ACC112 (cell line): ENCODE measurements around the gene KLHDC7B.

ENCODE experiments used
- H2AFZ ChIP-seq: fragments of 200-600 bp; sonication (generic); one replicate; pipeline ENCODE4 v1.6.0; 2017; ENCODE audit warnings: antibody characterized with exemption, low read length; ENCODE audit not compliant: unreplicated experiment
- H3K27ac ChIP-seq: fragments of 200-600 bp; sonication (generic); 2 replicates; pipeline ENCODE4 v1.5.1; 2014; ENCODE audit warnings: low read depth, mild to moderate bottlenecking, antibody characterized with exemption, low read length, moderate library complexity
- H3K27me3 ChIP-seq: fragments of 200-600 bp; sonication (generic); 2 replicates; pipeline ENCODE4 v1.6.1; 2014; ENCODE audit warnings: mild to moderate bottlenecking, antibody characterized with exemption, low read length, moderate library complexity, mixed read lengths; ENCODE audit not compliant: insufficient read depth
- H3K36me3 ChIP-seq: fragments of 200-600 bp; sonication (generic); 2 replicates; pipeline ENCODE4 v1.6.1; 2016; ENCODE audit warnings: mild to moderate bottlenecking, antibody characterized with exemption, low read length, moderate library complexity, mixed read lengths; ENCODE audit not compliant: insufficient read depth
- H3K4me1 ChIP-seq: fragments of 200-600 bp; sonication (generic); one replicate; pipeline ENCODE4 v1.6.1; 2016; ENCODE audit warnings: low read length, mixed read lengths; ENCODE audit not compliant: insufficient read depth, unreplicated experiment, control insufficient read depth
- H3K4me3 ChIP-seq: fragments of 200-600 bp; sonication (generic); 2 replicates; pipeline ENCODE4 v1.5.1; 2014; ENCODE audit warnings: mild to moderate bottlenecking, low read depth, low read length
- H3K79me2 ChIP-seq: fragments of 200-600 bp; sonication (generic); one replicate; pipeline ENCODE4 v1.6.0; 2016; ENCODE audit warnings: low read length; ENCODE audit not compliant: control insufficient read depth, unreplicated experiment, insufficient read depth

The KLHDC7B gene

GRCh38 chr22:50569896-50570535 is 24.3 kb downstream of the KLHDC7B start:
- Histone ChIP-seq H3K27me3 (no peaks in the 10 kb centered on the region), H3K4me3 (no peak overlapping the region), H3K79me2 (no peaks in the 10 kb centered on the region), H3K27ac (no peak overlapping the region), H3K4me1 (no peaks in the 10 kb centered on the region), H3K36me3 (no peaks in the 10 kb centered on the region), H2AFZ (no peak overlapping the region)

GRCh38 chr22:50570861-50571260 is 25.2 kb downstream of the KLHDC7B start:
- Histone ChIP-seq H3K27me3 (no peaks in the 10 kb centered on the region), H3K36me3 (no peaks in the 10 kb centered on the region), H3K27ac (no peak overlapping the region), H3K4me3 (no peak overlapping the region), H2AFZ (no peak overlapping the region), H3K4me1 (no peaks in the 10 kb centered on the region), H3K79me2 (no peaks in the 10 kb centered on the region)

GRCh38 chr22:50571264-50572175 is 25.8 kb downstream of the KLHDC7B start:
- no peak overlapping the region for H3K27ac ChIP-seq
- no peaks in the 10 kb centered on the region for H3K27me3 ChIP-seq
- H3K79me2 ChIP-seq = no peaks in the 10 kb centered on the region
- H2AFZ ChIP-seq = no peak overlapping the region
- no peaks in the 10 kb centered on the region for H3K36me3 ChIP-seq
- no peaks in the 10 kb centered on the region for H3K4me1 ChIP-seq
- H3K4me3 ChIP-seq = no peak overlapping the region

- no peaks in the 10 kb centered on the region for H3K4me1 ChIP-seq
- no peak overlapping the region for H2AFZ ChIP-seq
- no peaks in the 10 kb centered on the region for H3K79me2 ChIP-seq
- no peak overlapping the region for H3K27ac ChIP-seq
- no peak overlapping the region for H3K4me3 ChIP-seq
- no peaks in the 10 kb centered on the region for H3K36me3 ChIP-seq
- no peaks in the 10 kb centered on the region for H3K27me3 ChIP-seq
These were observed 27.3 kb downstream of the KLHDC7B start for GRCh38 chr22:50572965-50573364.

GRCh38 chr22:50573491-50574382 is 28.0 kb downstream of the KLHDC7B start:
- Histone ChIP-seq H3K27me3 (no peaks in the 10 kb centered on the region), H3K79me2 (no peaks in the 10 kb centered on the region), H3K27ac (no peak overlapping the region), H2AFZ (no peak overlapping the region), H3K4me3 (no peak overlapping the region), H3K4me1 (peaks cover 2% of the 10 kb centered on the region), H3K36me3 (no peaks in the 10 kb centered on the region)

GRCh38 chr22:50574383-50574755 is 28.7 kb downstream of the KLHDC7B start:
- no peak overlapping the region for H3K4me3 ChIP-seq
- no peaks in the 10 kb centered on the region for H3K79me2 ChIP-seq
- no peak overlapping the region for H3K27ac ChIP-seq
- H3K27me3 ChIP-seq = no peaks in the 10 kb centered on the region
- H3K36me3 ChIP-seq = no peaks in the 10 kb centered on the region
- peaks cover 5% of the 10 kb centered on the region for H3K4me1 ChIP-seq
- no peak overlapping the region for H2AFZ ChIP-seq

GRCh38 chr22:50575426-50575941 is 29.8 kb downstream of the KLHDC7B start:
- H3K79me2 ChIP-seq = no peaks in the 10 kb centered on the region
- peaks cover 5% of the 10 kb centered on the region for H3K4me1 ChIP-seq
- H2AFZ ChIP-seq = no peak overlapping the region
- H3K27me3 ChIP-seq = no peaks in the 10 kb centered on the region
- H3K27ac ChIP-seq = no peak overlapping the region
- H3K36me3 ChIP-seq = no peaks in the 10 kb centered on the region
- no peak overlapping the region for H3K4me3 ChIP-seq

DNA sequence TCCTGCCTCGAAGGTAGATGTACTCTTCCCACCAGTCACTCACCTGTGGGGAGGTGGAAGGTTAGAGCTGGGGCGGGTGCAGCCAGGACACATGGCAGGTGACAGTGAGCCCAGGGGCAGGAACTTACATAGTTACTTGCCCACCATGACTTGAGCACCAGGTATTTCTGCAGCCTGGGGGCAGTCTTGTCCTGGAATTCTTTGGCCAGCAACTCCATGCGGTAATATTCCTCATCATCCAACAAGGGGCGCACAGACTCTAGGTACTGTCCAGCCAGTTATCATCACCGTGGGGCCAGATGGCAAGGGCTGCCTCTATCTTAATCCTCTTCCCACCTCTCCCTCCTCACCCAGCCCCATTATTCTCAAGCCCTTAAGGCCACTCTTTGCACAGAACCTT is 30.4 kb downstream of the KLHDC7B start:
- Histone ChIP-seq H3K79me2 (no peaks in the 10 kb centered on the region), H3K36me3 (no peaks in the 10 kb centered on the region), H3K27me3 (no peaks in the 10 kb centered on the region), H2AFZ (no peak overlapping the region), H3K4me1 (peaks cover 5% of the 10 kb centered on the region), H3K4me3 (no peak overlapping the region), H3K27ac (no peak overlapping the region)

GRCh38 chr22:50576806-50577696 is 31.4 kb downstream of the KLHDC7B start:
- peaks cover 5% of the 10 kb centered on the region for H3K4me1 ChIP-seq
- no peak overlapping the region for H3K27ac ChIP-seq
- H3K36me3 ChIP-seq = no peaks in the 10 kb centered on the region
- H2AFZ ChIP-seq = no peak overlapping the region
- H3K27me3 ChIP-seq = no peaks in the 10 kb centered on the region
- no peaks in the 10 kb centered on the region for H3K79me2 ChIP-seq
- no peak overlapping the region for H3K4me3 ChIP-seq

DNA sequence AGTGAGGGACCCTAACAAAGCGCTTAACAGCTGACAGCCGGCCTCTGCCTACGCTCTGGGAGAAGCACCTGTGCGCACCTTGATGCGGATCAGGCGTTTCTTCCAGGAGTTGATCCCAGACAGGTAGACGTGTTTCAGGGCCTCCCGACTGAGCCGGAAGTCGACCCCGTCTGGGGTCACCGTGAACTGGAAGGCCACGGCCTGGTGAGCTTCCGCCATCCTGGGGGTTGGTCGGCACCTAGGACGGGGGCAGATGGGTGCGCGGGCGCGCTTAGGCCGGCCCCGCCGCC is 31.9 kb downstream of the KLHDC7B start:
- Histone ChIP-seq H3K4me3 (no peak overlapping the region), H2AFZ (no peak overlapping the region)

More for the DNA sequence above, 31.9 kb downstream of the KLHDC7B start:
- peaks cover 5% of the 10 kb centered on the region for H3K4me1 ChIP-seq
- H3K79me2 ChIP-seq = no peaks in the 10 kb centered on the region
- H3K36me3 ChIP-seq = no peaks in the 10 kb centered on the region
- H3K27me3 ChIP-seq = no peaks in the 10 kb centered on the region
- H3K27ac ChIP-seq = no peak overlapping the region
